HTR-8/SVneo (cell line): Measurements from ENCODE around the gene IFT74.
"Not testable (repeated sequence)": the region's sequence is repeated elsewhere in the genome, so short reads cannot be mapped to it uniquely, and the experiment has no call there.

Experiments used
- DNase-seq: peaks from one replicate; pipeline ENCODE4 v3.0.0; 2011; ENCODE audit warnings: low spot score, mixed read lengths; ENCODE audit not compliant: insufficient read length
- FAIRE-seq: peaks from 2 replicates; lab custom pipeline; 2011; peaks lifted over from hg19 to GRCh38; lab: Jason Lieb, UNC

IFT74 gene

GRCh38 chr9:27059412-27059811 is 103.2 kb downstream of the IFT74 start:
- DNase-seq, result no peak
- no peak for FAIRE-seq

- FAIRE-seq, result no peak
These were observed 103.7 kb downstream of the IFT74 start for GRCh38 chr9:27059907-27060306.

DNA sequence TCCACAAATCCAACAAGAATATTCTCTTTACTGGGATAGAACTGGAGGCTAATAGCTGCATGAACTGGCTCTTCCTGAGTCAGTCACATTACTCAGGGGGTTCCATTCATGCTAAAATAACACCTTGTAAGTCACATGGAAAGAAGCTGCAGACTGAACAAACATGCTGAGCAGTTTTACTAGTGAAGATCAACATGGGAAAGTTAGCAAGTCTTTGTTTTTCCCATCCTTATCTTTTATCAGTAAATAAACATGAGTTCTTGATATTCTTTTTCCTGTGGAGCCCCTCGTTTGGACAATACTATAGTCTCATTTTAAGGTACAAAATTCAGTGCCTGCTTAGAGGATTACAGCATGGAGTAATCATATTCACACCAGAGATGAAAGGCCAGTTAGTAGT is 109.1 kb downstream of the IFT74 start:
- DNase-seq, result no peak
- FAIRE-seq, result no peak

More at GRCh38 chr9:27059907-27060306, 103.7 kb downstream of the IFT74 start:
- DNase-seq, result no peak

DNA sequence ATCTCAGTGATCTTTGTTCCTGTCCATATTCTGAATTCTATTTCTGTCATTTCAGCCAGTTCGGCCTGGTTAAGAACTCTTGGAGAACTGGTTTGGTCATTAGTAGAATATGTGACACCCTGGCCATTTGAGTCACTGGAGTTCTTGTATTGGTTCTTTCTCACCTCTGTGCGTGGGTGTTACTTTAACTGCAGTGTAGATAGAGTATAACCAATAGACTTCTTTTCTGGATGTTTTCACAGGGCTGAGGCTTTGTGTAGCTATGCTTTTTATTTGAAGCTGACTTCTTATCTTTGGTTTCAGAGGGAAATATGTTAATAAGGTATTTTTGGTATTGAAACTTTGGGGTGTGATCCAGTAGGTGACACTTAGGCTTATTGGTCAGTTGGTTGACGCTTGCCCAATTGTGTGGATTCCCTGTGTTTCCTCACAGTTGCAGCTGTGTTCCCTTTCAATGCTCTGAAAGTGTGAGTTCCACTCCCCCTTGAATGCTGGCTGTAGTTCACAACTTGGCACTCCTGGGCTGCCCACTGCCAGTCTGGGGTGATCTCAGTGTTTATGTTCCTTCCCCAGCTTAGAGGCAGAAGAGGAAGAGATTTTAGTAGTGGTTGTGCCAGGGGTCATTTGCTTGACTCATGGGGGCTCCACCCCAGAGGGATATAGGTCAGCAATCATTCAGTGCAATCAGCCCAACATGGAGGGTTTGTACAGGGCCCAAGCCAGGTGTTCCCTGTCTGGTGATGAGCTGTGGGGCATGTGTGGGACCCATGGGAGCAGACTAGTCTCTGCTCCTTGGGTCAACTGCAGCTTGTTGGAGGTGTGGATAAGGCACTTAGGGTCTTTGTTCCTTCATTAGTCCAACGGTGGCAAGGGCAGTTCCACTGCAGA is 117.9 kb downstream of the IFT74 start:
- no peak for FAIRE-seq
- no peak for DNase-seq

GRCh38 chr9:27078685-27079084 is 122.5 kb downstream of the IFT74 start:
- no peak for FAIRE-seq
- DNase-seq, result no peak

- FAIRE-seq (no peak), DNase-seq (no peak)
These were observed 129.2 kb downstream of the IFT74 start for GRCh38 chr9:27085456-27085855.

GRCh38 chr9:27086818-27087680 is 130.8 kb downstream of the IFT74 start:
- DNase-seq (no peak), FAIRE-seq (no peak)

DNA sequence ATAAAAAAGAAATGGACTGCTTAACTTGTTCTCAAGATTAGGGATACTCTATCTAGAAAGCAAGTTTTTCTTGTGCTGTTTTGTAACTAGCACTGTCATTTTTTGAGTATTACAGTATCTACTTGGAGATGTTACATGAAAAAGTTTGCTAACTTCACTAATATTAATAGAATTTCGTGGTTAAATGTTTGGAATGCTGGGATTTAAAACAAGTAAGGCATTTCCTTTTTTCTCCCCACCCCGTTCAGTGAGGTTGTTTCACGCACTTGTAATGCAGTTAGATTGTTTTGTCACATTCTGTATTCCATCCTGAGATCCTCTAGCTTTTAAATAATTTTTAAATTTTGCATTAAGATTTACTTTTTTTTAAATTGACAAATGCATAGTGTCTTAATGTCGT is 132.8 kb downstream of the IFT74 start:
- FAIRE-seq (no peak), DNase-seq (no peak)

- FAIRE-seq (no peak), DNase-seq (no peak)
These were observed 133.5 kb downstream of the IFT74 start for GRCh38 chr9:27089706-27090105.

DNA sequence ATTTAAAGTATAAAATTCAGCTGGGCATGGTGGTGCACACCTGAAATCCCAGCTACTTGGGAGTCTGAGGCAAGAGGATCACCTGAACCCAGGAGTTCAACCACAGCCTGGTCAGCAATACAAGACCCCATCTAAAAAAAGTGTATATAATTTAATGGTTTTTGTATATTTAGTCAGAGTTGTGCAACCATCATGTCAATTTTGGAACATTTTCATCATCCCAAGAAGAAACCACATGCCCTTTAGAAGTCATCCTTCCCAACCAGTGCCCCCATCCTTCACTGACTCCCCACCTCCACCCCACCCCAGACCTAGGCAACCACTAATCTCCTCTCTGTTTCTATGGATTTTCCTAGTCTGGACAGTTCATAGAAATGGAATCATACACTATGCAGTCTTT is 134.0 kb downstream of the IFT74 start:
- no peak for FAIRE-seq
- no peak for DNase-seq

- DNase-seq (no peak), FAIRE-seq (no peak)
These were observed 134.5 kb downstream of the IFT74 start for GRCh38 chr9:27090711-27091110.

GRCh38 chr9:27092496-27092895 is 136.3 kb downstream of the IFT74 start:
- DNase-seq, FAIRE-seq: not testable (repeated sequence)

GRCh38 chr9:27093384-27094067 is 137.3 kb downstream of the IFT74 start:
- not testable (repeated sequence) for FAIRE-seq

DNA sequence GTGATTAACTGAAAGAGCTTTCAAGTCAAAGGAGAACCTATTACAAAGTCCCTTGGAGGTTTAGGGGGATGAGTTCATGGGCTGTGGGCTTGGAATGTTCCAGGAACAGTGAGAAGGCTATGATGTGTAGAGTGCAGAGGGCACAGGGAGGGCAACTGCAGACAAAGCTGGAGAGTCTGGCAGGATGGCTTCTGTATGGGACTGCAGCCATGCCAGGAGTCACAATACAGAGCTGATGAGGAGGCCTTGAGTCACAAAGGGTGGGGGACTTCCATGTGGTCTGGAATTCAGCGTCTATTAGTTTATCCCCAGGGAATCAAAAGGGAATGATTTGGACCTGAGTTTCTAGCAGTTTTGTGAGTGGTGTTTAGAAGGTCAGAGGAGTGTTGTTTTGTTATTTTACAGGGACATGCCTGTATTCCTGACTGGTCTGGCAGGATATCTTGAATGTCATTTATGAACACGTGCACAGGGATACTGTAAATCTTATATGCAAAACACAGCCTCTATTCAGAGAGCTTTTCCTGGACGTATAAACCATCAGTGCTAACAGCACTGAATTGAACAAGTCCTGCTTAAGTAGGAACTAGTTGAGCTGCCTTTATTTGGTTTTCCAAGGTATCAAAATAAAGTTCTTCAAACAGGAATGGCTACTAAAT is 138.6 kb downstream of the IFT74 start:
- DNase-seq, result no peak
- FAIRE-seq, result no peak

More at GRCh38 chr9:27093384-27094067, 137.3 kb downstream of the IFT74 start:
- not testable (repeated sequence) for DNase-seq

GRCh38 chr9:27107241-27107640 is 151.0 kb downstream of the IFT74 start:
- FAIRE-seq (no peak), DNase-seq (no peak)

GRCh38 chr9:27108981-27109541 is 152.8 kb downstream of the IFT74 start, which contains the start of gene TEK:
TSS of gene TEK (plus strand) at chr9:27109225. CDS start at chr9:27109591, 366 bp downstream.
- FAIRE-seq, result no peak

DNA sequence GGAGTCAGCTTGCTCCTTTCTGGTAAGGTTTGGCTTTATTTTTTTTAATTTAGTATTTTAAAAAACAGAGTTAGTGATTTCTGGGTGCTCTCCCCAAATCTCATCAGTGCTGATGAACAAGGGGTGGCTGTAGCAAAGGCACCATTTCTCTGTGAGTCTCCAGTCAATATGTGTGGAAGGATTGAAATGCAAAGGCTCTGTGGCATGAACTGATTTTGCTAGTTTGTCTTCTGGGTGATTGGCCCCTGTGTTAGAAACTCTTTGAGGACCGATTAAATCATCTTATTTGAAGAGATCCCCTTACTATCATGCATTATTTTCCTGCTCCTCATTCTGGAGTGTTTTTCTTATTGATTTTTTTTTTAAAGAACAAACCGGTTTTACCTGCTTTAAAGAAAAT is 153.4 kb downstream of the IFT74 start:
- FAIRE-seq (no peak), DNase-seq (no peak)

More at GRCh38 chr9:27108981-27109541, 152.8 kb downstream of the IFT74 start, which contains the start of gene TEK:
- DNase-seq, result no peak

GRCh38 chr9:27110181-27110580 is 154.0 kb downstream of the IFT74 start:
- no peak for DNase-seq
- FAIRE-seq, result no peak

- DNase-seq, result no peak
- no peak for FAIRE-seq
These were observed 156.0 kb downstream of the IFT74 start for GRCh38 chr9:27112235-27112634.
